Left kidney (tissue), 2 donors: Measurements from ENCODE around the gene ARHGAP35. TPM values are rescaled to one million over a fixed set of nuclear protein-coding genes. Genes with fewer than 3 reads are reported as not detected.

Experiments used
- DNase-seq: peaks from one replicate; pipeline ENCODE4 v3.0.0-alpha.2; 2013
- polyA plus RNA-seq: library from polyadenylated mRNA; unstranded; fragments of 120-200 nt; gene quantifications from one replicate; pipeline ENCODE4 v1.2.1, GENCODE V29; 2013; ENCODE audit not compliant: insufficient read length

ARHGAP35 gene
- polyA plus RNA-seq, 1 donor = 51.4 TPM

- no peak for DNase-seq
These were observed 41.1 kb downstream of the ARHGAP35 start for GRCh38 chr19:46901701-46902401.

GRCh38 chr19:46902402-46902766, 41.6 kb downstream of the ARHGAP35 start:
- DNase-seq = no peak

DNA sequence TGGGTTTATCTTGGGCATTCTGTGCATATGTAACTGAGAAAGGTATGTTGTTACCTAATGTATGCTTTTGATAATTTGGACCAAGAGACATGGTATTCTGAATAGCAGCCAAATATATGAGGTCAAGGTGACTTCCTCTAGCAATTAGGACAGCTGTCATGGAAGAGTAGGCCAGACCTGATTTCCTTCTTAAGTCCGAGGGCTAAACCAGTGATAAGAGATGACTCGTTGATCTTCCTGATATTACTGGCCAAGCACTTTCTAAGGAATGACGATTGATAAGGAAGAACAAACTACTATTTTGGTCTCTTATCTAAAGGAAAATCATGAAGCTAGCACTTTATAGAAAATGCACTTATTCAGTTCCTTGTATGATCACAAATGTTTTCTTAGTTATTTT, 42.7 kb downstream of the ARHGAP35 start:
- no peak for DNase-seq

DNA sequence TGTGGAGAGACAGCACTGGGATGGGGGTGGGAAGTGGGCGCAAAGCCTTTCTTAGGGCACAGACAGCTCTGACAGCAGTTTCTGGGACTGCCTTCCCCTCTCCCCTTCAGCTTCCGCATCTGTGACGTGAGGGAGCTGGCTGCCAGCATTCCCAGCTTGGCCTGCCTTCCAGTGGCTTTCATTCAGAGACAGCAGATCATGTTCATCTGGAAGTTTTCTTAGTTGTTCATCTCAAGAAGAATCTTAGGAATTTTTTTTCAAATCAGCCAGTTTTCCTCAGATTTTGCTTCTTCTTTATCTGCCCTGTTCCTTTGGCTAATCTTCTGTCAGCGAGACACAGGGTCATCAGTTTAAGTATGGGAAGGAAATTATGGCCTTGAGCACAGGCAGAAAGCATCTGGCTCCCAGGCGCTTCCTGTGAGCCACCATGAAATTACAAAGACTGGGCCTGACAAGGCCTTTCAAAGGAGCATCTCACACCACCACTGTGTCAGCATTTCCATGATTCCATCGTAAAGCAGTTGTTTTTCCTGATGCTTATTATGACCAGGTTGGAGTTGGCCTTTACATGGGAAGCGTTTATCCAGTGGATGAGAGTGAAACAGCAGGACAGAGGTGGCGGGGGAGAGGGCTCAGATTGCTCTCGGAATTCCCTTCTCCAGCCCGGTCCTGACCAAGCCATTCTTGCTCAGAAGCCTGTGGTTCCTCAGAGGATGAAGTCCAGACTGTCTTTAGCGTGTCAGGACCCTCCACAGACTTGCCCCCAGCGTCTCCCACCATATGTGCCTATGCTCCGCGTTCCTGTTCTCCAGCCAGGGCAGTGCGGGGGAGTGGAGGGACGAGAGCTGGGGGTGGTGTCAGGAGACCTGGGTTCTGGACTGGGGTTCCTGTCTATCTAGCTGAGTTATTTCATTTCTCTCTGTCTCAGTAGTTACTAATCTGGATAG, 43.6 kb downstream of the ARHGAP35 start:
- no peak for DNase-seq

DNA sequence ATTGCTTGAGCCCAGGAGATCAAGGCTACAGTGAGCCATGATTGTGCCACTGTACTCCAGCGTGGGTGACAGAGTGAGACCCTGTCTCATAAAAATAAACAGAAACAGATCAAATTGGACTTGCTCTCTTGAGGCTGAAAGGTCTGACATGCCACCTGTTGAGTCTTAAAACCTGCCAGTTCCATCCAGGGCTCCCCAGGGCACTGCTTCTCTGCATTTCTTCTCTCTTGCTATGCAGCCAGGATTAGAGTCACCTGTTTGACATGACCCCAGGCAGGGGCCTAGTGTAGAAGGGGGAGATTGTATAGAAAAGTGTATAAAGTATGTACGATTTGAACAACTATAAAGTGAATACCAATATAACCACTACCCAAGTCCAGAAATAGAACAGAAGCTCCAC, 45.4 kb downstream of the ARHGAP35 start:
- no peak for DNase-seq

DNA sequence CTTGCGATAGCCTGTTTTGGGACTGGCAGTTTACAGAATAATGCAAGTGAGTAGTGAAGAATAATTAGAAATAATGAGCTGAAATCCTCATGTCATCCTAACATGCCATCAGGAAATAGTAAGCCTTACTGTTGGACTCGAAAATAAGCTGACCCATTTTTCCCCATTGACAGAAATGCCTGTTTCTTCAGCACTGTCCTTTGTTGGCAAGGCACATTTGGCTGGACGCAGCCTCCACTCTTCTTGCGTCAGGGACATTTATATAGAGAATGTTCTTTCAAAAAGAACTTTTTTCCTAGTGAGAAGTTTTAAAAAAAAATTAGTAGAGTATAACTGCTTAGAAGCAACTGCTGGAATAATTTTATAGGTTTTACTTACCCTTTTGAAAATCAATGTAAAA, 47.1 kb downstream of the ARHGAP35 start:
- DNase-seq = no peak

- no peak for DNase-seq
These were observed 48.6 kb downstream of the ARHGAP35 start for GRCh38 chr19:46909356-46909755.

Other genes starting within 250 kb of the ARHGAP35 start
- gene PTGIR, start 235.9 kb upstream of the ARHGAP35 start, polyA plus RNA-seq = 1.7 TPM
- 2.9 TPM for gene GNG8, start 224.8 kb upstream of the ARHGAP35 start, polyA plus RNA-seq
- 24.5 TPM for gene DACT3, start 199.8 kb upstream of the ARHGAP35 start, polyA plus RNA-seq
- 39.6 TPM for gene PRKD2, start 143.9 kb upstream of the ARHGAP35 start, polyA plus RNA-seq
- 23.0 TPM for gene FKRP, start 114.9 kb upstream of the ARHGAP35 start, polyA plus RNA-seq
- 77.7 TPM for gene STRN4, start 114.5 kb upstream of the ARHGAP35 start, polyA plus RNA-seq
- gene SLC1A5, start 72.4 kb upstream of the ARHGAP35 start, polyA plus RNA-seq = 34.3 TPM
- gene AP2S1, start 10.2 kb upstream of the ARHGAP35 start, polyA plus RNA-seq = 92.9 TPM
- 1.3 TPM for gene NPAS1, start 158.8 kb downstream of the ARHGAP35 start, polyA plus RNA-seq
- gene TMEM160, start 187.6 kb downstream of the ARHGAP35 start, polyA plus RNA-seq = 6.8 TPM